ENCODE measurements around the gene MT1A. TPM values are rescaled to one million over a fixed set of nuclear protein-coding genes. Genes with fewer than 3 reads are reported as not detected.

Gene MT1A
- polyA plus RNA-seq, 1 donor, result not detected

DNA sequence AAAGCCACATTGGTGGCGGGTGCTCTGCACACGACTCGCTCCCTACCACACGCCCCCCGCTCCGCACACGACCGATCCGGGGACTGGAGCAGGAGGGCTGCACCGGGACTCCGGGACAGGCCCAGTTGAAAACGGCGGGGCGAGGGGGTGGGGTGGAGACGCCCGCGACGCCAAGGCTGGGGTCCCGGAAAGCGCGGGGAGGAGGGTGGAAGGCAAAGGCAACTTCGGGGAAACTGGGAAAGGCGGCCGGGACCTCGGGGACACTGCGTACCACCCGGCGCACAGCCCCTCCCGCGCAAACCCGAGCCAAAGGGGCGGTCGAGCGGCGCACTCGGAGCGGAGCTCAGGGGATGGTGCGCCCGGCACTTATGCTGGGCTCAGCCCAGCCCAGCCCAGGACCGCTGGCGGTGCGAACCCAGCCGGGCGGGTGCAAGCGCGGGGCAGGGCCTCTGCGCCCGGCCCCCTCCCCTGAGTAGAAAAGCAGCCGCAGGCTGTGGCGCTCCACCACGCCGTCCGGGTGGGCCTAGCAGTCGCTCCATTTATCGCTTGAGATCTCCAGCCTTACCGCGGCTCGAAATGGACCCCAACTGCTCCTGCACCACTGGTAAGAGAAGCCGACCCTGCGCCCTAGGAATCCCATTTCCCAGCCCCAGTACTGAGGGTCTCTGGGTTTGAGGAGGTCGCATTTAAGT lies 6.2 kb upstream of the MT1A start, which contains the start of gene MT1M:
MT1M (plus strand) TSS at position 504 of the 692 bp plus-strand sequence; CDS start at position 577, 73 bp downstream.
- no peak for DNase-seq

- no peak for DNase-seq
These were observed 5.6 kb upstream of the MT1A start for GRCh38 chr16:56632848-56633365.

DNA sequence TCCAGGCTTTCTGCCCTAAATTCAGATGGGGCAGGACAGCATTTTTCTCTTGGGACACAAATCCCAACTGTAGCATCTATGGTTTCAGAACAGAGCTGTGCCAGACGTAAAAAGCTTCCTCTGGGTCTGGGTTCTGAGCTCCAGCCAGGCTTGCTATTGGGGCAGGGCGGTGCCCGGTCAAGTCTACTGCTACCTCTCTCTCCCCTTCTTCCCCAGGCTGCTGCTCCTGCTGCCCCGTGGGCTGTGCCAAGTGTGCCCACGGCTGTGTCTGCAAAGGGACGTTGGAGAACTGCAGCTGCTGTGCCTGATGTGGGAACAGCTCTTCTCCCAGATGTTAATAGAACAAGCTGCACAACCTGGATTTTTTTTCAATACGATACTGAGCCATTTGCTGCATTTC lies 4.9 kb upstream of the MT1A start:
- no peak for DNase-seq

DNA sequence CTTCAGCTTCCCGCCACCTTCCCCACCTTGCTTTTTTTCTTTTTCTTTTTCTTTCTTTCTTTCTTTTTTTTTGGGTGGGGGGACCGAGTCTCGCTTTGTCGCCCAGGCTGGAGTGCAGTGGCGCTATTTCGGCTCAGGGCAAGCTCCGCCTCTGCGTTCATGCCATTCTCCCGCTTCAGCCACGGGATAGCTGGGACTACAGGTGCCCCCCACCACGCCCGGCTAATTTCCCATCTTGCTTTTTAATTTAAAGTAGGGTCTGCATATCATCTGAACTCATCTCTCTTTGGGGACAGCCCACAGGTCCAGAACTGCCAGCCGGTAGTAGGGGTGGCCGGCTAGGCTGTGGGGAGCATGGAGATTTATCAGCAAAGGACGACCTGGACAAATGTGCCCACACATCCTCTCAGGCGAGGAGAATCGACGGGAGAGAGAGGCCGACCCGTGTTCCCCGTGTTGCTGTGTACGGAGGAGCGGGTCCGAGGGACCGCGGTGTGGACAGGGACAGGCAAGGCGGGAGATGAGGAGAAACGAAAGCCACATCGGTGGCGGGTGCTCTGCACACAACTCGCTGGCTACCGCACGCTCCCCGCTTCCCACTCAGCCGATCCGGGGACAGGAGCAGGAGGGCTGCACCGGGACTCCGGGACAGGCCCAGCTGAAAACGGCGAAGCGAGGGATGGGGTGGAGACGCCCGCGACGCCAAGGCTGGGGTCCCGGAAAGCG lies 3.6 kb upstream of the MT1A start:
- no peak for DNase-seq

- DNase-seq, result no peak
These were observed 3.0 kb upstream of the MT1A start for GRCh38 chr16:56635441-56635967.

GRCh38 chr16:56636616-56637413 lies 1.7 kb upstream of the MT1A start:
- DNase-seq, result no peak

- DNase-seq, result no peak
These were observed 579 bp downstream of the MT1A start for GRCh38 chr16:56639045-56639444.

DNA sequence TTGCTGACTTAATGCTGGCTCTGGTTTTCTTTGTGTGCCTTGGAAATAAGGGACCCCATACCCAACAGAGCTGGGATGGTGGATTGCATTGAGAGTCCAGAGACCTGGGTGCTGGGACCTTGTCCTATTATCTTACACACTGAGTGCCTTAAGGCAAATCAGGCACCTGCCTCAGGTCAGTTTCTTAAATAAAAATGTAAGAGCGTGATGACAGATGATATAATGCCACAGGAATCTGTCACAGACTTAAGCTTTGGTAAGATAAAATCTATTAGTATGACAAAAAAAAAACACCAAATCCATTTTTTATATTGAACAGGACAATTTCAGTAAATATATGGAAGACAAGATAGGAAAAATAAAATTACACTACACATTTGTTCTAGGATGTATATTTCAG lies 1.6 kb downstream of the MT1A start:
- DNase-seq, result no peak

GRCh38 chr16:56641166-56641565 lies 2.7 kb downstream of the MT1A start:
- no peak for DNase-seq

DNA sequence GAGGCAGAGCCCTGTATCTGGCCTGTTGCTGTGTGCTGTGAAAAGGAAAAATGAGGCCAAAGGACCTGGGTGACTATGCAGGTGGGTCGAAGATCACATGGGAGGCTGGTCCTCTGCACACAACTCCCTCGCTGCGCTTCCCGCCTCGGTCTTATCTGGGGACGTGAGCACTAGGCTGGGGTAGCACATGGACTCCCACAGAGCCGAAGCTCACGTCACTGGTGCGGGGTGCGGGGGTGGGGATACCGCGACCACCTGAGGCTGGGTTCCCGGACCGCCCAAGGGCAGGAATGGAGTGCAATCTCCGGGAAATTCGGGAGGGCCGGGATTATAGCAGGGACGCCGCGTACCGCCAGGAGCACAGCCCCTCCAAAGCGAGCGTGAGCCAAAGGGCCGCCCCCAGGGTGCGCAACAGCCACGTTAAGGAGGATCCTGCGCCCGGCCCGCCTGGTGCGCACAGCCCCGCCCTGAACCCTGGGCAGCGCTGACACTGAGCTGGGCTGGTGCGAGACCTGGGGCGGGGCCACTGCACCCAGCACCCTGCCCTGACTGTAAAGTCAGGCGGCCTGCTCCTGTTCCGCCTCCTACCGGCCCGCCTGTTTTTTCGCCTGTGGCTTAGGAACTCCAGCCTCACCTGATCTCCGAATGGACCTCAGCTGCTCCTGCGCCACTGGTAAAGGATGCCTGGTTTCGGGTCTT lies 4.8 kb downstream of the MT1A start:
- no peak for DNase-seq

- no peak for DNase-seq
These were observed 5.4 kb downstream of the MT1A start for GRCh38 chr16:56643833-56644232.

DNA sequence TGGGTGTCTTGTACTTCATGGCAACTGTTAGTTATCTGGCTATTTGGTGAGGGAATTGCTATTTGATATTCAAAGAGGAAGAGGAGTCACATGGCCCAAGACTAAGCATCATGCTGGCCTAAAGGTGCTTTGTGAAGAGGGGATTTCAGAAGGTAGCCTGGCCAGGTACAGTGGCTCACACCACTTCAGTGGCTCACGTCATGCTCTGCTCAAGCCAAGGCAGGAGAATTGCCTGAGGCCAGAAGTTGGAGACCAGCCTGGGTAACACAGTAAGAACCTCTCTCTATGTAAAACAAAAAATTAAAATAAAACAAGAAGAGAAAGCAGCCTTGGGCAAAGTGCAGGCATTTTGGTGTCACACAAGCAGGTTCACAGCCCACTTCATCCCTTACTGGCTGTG lies 6.8 kb downstream of the MT1A start:
- no peak for DNase-seq

GRCh38 chr16:56645838-56646237 lies 7.4 kb downstream of the MT1A start:
- DNase-seq, result no peak

- no peak for DNase-seq
These were observed 9.4 kb downstream of the MT1A start for GRCh38 chr16:56647641-56648431.

- DNase-seq, result no peak
These were observed 10.8 kb downstream of the MT1A start for GRCh38 chr16:56649271-56649670.

- no peak for DNase-seq
These were observed 11.4 kb downstream of the MT1A start for GRCh38 chr16:56649820-56650219.

GRCh38 chr16:56651586-56651985 lies 13.1 kb downstream of the MT1A start, which contains the start of gene MT1B:
Gene MT1B, plus strand, starts transcription at chr16:56651886. Its CDS starts 68 bp downstream, at chr16:56651954.
- no peak for DNase-seq

DNA sequence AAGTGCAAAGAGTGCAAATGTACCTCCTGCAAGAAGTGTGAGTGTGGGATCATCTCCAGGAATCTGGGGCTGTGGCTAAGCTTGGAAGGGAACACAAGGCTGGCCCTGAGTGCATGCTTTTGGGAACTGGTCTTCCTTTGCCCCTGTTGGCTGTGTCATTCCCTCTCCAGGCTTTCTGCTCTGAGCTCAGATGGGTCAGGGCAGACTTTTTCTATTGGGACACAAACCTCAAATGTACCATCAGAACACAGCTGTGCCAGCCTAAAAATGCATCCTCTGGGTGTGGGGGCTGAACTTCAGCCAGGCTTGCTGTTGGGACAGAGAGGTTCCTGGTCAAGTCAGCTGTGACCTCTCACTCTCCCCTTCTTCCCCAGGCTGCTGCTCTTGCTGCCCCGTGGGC lies 14.1 kb downstream of the MT1A start:
- no peak for DNase-seq

GRCh38 chr16:56653218-56653617 lies 14.8 kb downstream of the MT1A start:
- no peak for DNase-seq

DNA sequence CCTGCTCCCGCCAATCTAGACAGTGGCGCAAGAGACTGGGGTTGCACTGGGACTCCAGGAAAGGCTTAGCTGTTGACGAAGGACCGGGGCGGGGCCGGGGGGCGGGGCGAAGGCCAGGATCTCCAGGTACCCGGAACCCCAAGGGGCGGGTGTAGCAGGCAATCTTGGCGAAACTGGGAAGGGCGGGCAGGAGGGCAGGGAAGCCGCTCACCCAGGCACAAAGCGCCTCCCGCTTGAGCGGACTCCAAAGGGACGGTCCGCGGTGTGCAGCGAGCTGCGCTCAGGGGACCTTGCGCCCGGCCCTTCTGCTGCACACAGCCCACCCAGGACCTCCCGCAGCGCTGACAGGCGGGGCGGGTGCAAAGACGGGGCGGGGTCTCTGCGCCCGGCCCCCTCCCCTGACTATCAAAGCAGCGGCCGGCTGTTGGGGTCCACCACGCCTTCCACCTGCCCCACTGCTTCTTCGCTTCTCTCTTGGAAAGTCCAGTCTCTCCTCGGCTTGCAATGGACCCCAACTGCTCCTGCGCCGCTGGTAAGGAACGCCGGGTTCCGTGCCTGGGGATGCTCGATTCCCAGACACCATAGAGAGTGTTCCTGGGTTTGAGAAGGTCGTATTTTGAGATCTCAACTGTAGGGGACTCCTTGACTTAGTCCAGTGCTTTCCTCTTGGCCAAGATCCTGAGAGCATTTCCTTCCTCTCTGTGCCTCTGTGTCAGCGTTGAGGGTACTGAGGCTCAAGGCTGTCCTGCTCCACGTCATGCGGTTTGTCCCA lies 19.3 kb downstream of the MT1A start, which contains the start of gene MT1F:
MT1F (plus strand) TSS at position 405 of the 772 bp plus-strand sequence; CDS start at position 505, 100 bp downstream.
- DNase-seq, result no peak

All from hindlimb muscle (tissue), 1 donor.